NCI-H69 (cell line): ENCODE results near the gene PPP1R14C.
A peak's percentile ranks its signal among the peaks of the same experiment; 100 is the strongest.
"Not testable (repeated sequence)": the region's sequence is repeated elsewhere in the genome, so short reads cannot be mapped to it uniquely, and the experiment has no call there.

Experiments used
- DNase-seq: peaks from one replicate; lab custom pipeline; 2025; lab: John Stamatoyannopoulos, UW

Gene PPP1R14C

DNA sequence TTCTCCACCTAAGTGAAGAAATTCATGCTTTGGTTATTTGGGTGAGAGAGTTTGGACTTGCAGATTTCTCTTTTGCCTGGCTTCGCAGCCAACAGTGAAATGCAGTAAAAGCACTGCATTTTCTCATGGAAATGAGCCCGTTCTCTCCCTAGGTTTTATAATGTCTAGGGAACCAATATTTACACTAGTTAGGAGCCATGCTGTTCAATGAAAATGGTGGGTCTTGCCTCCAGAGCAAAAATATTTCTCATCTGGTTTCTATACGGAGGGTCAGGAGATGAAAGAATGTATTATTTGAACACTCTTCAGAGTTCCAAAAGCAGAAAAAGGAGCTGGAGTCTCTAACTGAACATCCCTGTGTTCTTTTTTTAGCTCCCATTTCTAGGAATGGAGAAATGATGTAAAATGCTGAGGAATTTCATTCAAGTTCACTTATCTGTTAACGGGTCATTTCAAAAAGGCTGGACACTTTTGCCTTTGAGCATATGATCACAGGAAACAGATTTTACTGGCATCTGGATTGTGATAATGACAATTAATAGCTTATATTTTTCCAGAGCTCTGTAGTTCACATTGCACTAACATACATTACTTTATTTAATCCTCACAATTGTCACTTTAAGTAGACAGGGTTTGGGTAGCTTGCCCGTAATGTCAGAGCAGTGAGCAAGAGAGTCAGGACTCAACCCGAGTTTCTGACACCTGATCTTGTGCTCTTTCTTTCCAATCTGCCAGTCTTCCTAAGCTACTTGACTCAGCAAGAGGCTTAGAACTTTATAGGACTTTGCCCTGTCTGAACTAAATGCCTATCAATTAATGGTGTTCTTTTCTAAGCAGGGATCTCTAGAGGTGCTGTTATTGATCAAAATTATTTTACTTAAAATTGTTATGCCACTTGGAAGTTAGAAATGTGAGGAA lies 78.0 kb downstream of the PPP1R14C start:
- no peak for DNase-seq

DNA sequence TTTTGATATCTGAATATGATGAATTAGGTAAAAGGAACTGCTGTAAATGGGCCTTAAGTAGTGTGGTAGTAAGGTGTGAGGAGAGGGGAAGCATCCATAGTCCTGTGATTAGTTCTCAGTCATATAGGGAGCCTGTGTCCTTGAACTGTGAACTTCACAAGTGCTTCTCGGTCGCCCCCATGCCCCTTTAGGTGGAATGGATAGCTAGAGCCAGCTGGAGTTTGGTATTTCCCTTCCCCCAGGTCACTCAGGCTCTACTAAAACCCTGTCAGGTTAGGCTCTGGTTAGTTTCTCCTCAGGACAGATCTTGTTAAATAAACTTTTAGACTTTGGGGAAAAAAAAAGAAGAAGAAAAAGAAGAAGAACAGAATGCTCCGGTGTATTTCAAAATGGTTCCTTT lies 82.0 kb downstream of the PPP1R14C start:
- no peak for DNase-seq

DNA sequence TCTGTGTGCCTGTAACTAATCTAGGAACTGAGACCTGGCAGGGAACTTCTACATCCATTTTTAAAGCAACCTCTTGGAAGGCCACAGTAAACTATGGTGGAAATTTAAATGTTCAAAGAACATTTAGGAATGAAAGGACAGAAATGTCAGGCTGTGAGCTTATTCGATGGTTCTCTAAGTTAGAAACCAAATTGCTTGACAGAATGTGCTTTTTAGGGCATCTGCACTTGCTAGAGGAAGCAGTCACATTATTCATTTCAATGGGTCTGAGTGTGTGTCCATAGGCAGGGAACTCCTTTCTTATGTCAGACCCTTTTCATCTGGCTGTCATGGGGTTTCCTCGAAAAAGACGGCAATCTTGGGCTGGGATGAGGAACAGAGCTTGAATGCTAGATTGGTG lies 84.4 kb downstream of the PPP1R14C start:
- DNase-seq, result no peak

DNA sequence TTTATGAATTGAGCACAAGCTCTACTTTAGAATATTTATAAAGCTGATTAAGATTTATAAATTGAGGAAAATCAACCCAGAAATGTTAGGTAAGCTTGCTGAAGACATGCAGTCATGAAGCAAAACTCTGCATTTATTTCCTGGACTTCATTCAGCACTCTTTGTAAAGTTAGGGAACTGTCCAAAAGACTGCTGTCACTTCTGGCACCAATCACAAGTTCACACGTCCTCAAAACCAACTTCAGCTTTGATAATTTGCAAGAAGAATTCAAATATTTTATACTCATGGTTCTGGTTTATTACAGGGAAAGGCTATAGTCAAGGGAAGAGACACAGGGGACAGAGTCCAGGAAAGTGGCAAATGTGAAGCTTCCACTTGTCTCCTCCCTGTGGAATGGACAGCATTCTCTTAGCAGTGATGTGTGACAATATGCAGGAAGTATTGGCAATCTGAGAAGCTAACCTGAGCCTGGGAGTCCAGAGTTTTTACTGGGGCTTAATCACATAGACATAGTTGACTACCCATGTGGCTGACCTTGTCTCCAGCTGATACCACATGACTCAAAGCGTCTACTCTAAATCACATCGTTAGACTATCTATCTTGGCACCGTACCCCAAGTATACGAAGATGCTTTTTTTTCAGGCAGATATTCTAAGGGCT lies 85.4 kb downstream of the PPP1R14C start:
- no peak for DNase-seq

DNA sequence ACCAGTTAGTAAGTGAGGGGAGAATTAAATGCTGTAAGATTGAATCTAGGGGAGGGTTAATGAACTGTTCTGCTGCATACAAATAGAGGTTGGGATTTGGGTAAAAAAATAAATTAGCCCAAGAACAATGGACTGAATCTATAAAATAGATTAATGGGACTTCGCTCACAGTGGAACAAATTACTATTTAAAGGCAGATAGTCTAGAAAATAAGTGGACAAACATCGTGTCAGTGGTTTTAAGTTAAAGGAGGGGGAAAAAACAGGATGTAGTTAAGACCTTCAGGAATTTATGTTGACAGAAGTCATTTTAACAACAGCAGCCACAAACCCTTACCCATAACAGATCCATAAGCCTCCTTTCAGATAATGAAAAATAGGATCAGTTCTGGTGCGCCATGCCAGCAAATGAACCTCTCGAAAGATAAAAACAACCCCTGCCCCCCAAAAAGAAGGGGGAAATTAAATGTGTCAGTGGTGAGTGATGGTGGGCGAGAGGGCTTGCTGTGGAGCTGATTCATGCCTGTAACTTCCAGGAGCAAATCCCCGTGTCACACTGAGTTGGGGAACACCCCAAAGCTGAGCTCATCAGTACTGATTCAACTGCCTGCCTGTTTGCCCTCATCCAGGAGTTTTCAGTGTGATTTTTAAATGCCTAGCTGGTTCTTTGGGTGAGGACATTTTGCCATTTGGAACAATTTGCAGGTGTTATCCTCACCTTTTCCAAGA lies 86.8 kb downstream of the PPP1R14C start:
- DNase-seq, result no peak

DNA sequence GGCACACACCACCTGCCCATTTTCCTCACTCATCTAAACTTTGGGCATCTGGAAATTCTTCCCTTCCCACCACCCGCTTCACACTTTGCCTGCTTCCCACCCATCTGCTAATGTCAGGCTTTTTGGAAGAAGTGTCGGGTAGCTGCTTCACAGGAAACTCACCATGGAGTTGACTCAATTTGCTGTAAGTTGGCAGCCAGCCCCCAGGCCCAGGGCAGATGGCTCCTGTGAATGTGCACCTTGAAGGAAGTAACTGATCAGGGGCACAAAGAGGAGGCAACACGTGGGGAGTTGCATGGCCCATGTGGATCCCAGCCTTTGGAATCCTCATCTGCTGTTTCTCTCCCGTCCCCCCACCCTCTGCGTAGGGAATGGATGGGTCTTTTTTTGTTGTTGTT lies 87.3 kb downstream of the PPP1R14C start:
- DNase-seq, result peak; percentile 66

DNA sequence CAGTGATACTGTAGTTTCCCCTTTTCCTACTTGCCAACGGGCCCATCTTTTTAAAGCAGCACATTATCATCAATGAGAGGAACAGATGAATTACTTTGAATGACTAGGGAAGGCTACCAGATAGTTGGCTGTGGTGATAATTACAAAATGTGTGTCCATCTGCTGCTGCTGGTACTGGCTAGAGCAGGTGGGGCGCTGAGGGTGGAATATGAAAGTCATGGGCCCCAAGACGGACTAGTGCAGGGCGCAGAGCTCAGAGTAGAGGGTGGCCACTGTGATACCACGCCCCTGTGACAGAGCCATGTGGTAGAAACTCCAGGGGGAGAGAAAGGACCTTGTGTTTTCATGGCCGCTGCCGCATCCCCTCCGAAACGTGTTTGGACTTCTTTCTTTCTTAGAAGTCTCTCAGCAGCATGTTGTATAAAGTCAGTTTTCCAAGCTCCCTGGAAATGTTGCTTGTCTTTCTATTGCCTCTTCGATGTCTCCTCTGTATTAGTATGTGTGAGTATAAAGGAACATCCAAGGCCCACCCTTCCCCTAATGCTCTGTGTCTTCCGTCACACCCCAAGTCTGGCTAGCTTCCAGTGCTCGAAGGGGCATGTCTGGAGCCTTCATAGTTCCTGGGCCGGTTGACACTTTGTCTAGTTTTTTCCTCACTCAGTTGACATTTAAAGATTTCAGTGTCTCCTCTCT lies 88.1 kb downstream of the PPP1R14C start:
- DNase-seq, result no peak

DNA sequence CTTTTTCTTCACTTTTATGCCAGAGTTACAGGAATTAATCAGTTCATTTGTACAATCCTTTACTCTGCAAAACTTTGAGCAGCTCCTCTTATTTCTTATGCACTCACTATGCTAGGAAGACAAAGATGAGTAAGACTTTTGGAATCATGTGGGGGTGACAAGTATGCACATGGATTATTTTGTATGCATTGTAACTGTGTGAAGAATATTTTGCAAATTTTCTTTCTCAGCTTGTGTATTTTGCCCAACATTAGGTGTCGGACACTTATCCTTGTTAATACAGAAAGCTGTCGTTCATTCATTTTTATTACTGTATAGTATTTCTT lies 88.6 kb downstream of the PPP1R14C start:
- no peak for DNase-seq

DNA sequence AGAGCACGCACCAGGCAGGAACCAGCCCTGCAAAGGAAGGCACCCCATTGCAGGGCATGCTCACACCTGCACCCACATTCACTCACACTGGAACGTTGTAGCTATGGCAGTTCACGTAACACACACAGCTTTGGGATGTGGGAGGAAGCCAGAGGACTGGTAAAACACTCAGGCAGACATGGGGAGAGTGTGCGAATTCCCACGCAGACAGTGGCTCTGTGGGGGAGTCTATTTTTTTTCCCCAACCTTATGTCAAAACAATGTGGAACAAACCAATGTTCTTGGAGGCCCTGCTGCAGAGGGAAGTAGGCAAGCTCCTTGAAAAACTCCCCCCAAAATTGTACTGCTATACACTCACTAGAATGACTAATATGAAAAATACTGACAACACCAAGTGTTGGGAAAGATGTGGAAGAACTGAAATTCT lies 91.0 kb downstream of the PPP1R14C start:
- DNase-seq, result no peak

DNA sequence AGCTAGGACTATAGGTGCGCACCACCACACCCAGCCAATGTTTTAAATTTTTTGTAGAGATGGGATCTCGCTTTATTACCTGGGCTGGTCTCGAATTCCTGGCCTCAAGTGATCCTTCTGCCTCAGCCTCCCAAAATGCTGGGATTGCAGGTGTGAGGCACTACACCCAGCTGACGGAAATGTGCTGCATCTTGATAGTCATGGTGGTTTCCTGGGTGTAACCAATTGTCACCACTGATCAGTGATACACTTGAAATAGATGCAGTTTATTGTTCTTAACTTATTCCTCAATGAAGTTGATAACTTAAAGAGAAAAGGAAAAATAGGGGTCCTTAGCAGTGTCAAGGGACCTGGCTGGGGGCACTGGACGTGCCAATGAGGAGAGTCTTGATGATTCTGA lies 92.4 kb downstream of the PPP1R14C start:
- no peak for DNase-seq

DNA sequence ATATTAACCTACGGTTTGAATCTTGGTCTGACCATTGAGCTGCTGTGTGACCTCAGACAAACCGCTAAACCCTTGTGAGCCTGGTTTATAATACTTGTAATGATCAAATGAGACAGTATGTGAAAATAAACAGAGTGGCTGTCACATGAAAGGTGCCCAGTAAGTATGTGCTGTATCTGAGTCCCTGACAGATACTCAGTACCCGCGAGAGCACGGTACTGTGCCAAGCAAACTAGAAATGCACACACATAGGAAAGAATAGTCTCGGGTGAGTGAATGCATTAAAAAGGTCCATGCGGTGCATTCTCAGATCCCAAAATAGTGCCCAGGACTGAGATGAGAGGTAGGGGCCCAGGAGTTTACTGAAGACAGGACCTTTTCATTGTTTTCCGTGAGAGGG lies 93.3 kb downstream of the PPP1R14C start:
- no peak for DNase-seq

DNA sequence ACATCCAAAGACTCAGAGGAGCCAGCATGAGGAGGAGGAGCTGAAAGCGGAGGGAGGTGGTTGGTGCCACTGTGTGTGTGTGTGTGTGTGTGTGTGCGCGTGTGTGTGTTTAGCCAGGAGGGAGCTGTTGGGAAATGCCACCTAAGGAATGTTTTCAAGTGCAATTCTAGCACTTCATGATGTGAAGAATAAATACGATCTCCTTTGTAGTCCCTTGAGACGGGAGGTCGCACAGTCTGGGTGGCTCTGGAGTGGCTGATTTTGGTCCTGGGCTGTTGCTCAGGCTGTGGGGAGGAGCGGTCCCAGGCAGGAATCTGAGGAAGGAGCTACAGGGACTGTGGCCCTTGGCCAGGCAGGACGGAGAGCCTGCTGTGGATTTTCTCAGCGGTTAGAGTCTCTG lies 93.7 kb downstream of the PPP1R14C start:
- DNase-seq, result no peak

DNA sequence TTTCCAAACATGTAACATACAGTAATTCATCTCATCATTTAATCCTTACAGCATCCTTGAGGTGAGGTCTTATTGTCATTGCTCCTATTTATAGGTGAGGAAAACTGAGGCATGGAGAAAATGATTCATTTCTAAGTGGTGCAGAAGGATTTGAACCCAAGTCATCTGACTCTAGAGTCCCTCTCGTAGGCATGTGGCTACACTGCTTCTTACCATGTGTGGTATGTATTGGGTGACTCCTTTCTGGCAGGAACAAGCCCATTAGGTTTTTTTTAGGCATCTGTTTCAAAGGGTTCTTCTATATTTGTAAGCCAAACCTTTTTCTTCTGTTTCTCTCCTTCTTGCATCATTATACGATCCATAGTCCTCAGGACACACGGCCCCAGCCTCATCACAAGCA lies 94.8 kb downstream of the PPP1R14C start:
- DNase-seq, result no peak

DNA sequence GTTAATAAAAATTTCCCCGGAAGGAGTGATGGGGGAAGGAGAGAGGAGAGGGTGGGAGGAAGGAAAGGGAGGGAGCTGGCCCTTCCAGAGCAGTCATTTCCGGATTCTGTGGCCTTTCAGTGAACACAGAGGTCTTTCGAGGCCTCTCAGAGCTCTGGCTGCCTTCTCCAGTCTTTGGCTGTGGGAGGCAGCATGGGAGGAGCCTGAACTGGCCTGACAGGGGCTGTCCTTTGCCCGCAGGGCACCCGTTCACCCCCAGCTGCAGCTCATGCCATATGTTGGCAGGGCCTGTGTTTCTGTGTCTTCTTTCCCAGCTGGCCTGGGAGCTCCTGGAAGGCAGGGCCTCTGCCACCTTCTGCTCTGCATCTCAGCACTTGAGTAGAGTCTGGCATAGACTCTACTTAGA lies 95.5 kb downstream of the PPP1R14C start:
- DNase-seq, result no peak

DNA sequence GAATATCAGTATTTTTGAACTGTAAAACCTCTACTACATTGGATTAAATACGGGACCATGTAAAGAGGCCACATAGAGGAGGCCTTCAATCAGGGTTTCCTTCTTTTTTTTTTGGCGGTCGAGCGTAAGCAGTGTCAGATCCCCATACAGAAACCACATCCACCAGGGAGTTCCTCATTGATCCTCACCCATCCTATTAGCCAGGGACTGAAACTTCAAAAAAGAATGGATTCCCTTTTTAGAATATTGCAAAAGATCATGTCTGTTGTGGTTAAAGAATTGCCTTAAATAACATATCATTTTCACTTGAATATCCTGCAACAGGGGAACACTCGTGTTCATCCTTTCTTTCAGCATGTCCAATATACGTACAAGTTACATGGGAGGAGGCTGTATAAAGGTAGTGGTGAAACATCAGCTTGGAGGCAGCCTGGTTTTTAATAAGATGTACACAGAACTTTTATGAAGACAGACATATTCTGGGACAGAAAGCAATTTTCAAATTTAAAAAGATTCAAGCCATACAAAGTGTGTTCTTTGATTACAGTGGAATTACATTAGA lies 96.1 kb downstream of the PPP1R14C start:
- no peak for DNase-seq

DNA sequence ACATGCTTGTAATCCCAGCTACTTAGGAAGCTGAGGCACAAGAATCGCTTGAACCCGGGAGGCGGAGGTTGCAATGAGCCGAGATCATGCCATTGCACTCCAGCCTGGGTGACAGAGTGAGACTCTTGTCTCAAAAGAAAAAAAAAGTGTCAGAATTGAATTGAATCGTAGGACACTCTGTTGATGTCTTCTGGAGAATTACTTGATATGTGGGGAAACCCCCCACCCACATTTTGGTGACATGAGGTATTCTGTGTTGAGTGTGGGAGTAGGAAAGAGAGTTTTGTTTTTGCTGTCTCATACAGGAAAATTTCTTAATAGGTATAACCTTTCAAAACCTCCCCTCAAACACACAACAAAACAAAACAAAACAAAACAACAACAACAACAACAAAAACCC lies 98.9 kb downstream of the PPP1R14C start:
- DNase-seq, result not testable (repeated sequence)

DNA sequence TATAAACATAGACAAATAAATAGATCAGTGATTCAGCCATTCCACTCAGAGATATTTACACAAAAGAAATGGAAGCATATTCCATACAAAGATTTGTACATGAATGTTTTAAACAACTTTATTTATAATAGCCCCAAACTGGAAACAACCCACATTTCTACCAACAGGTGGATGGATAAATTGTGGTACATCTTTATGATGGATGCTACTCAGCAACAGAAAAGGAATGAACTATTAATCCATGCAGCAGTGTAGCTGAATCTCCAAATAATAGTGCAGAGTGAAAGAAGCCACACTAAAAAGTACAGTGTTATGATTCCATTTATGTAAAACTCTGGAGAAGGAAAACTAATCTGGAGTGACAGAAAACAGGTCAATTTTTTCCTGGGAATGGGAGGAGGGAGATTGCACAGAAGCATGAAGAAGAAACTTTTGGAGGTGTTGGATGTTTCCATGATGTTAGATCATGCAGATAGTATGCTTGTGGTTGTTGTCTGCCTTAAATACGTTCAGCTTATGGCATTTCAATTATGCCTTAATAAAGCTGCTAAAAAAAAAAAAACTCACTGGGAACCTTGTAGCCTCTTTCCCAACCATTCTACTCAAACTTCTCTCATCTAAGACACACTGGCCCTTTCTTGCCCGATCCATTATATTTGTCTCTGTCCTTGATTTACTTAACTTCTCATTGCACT lies 100.9 kb downstream of the PPP1R14C start:
- no peak for DNase-seq

DNA sequence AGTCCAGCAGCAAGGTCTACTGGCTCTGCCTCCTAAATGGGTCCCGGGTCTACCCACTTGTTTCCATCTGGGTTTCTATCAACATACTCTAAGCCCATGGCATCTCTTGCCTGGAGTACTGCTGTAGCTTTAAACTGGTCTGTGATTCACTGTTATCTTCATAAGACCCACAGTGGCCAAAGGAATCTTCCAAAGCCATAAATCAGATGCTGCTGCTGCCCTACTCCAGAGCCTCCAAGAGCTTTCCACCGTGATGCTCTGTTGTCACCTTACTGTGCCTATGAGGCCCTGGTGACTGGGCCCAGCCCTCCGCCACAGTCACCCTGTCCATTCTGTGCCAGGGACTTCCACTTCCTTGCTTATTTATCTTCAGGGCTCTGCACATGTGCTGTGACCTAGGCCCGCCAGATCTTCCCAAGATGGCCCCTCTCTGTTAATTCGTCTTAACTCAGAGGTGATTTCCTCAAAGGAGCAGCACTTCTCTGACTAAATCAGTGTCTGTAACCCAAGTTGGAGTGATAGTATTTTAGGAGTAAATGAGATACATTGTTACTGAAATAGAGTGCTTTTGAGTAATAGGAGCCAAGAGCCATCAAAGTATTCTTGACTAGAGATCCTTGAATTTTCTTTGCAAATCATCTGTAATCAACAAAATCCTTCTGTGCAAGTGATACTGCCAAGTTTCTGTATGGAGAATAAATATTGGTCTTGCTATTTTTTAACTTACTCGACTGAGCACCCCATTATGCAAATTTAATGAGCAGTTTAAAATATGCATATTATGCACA lies 102.5 kb downstream of the PPP1R14C start:
- no peak for DNase-seq

DNA sequence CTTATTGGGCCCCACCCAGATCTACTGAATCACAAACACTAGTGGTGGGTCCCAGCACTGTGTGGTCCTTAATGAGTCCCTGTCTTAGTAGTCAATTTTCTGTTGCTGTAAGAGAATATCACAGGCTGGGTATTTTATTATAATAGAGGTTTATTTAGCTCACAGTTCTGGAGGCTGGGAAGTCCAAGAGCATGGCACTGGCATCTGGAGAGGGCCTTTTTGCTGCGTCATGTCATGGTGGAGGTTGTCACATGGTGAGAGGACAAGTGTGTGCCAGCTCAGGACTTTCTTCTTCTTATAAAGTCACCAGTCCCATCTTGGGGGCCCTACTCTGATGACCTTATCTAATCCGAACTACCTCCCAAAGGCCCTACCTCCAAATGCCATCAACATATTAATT lies 105.0 kb downstream of the PPP1R14C start:
- no peak for DNase-seq

DNA sequence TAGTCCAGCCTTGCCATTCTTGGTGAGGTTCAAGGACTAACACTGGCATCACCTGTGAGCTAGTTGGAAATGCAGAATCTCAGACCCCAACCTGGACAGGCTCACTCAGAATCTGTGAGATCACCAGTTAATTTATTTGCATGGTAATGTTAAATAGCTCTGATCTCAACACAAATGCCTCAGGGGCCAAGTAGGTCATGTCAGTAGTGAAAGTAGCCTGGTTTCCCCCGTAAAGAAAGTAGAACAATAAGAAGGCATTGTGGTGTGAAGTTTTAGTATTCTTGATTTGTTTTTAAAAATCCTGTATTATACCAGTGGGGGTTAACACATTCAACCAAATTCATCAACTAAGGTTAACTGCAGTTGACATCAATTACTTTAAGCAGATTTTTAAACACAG lies 105.5 kb downstream of the PPP1R14C start:
- no peak for DNase-seq

DNA sequence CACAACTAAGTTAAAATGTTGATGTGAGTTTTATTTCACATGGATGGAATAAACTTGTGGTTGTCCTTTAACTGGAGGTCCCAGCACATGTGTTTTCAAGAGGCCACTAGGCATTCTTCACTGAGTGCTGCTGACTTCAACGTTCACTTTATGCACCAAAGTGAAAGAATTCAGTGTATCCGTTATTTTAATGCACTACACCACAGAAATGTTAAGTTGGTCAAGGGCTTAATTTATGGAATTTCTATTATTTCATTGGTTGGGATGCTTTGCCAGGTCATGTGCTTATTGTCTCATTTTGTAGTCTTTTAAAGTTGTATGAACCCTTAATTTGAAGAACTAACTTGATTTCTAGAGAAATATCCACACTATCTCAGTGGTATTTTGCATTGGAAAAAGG lies 106.4 kb downstream of the PPP1R14C start:
- no peak for DNase-seq
